Activated CD8-positive, alpha-beta T cell treated with anti-CD3 and anti-CD28 coated beads for 36 hours (primary cell): ENCODE data around the gene BICC1. TPM values are rescaled to one million over a fixed set of nuclear protein-coding genes. Genes with fewer than 3 reads are reported as not detected.

ENCODE experiments used
- ATAC-seq: fragments of 200-7000 bp; cut with Tn5 transposase; one replicate; pipeline ENCODE4 v1.10.0; 2021; ENCODE audit warnings: mild to moderate bottlenecking, moderate library complexity
- CTCF ChIA-PET: fragments of 350-600 bp; sonication (Branson Sonifier 250); formaldehyde crosslinking; loops from one replicate; lab custom pipeline; 2021; ENCODE audit warnings: antibody characterized with exemption; lab: Charles Lee
- POLR2A ChIA-PET: fragments of 350-600 bp; sonication (Branson Sonifier 250); formaldehyde crosslinking; loops from one replicate; lab custom pipeline; 2021; ENCODE audit warnings: antibody characterized with exemption; lab: Charles Lee
- DNase-seq: peaks from one replicate; pipeline ENCODE4 v3.0.0-alpha.2; 2020
- H3K27ac Mint-ChIP-seq: one replicate; pipeline ENCODE4 v1.8.0; 2021; ENCODE audit warnings: mild to moderate bottlenecking, mixed read lengths
- H3K27me3 Mint-ChIP-seq: one replicate; pipeline ENCODE4 v1.8.0; 2021; ENCODE audit warnings: mixed read lengths
- H3K36me3 Mint-ChIP-seq: one replicate; pipeline ENCODE4 v1.8.0; 2021; ENCODE audit warnings: low read depth, mixed read lengths
- H3K4me1 Mint-ChIP-seq: one replicate; pipeline ENCODE4 v1.8.0; 2021; ENCODE audit warnings: low read depth, mixed read lengths
- H3K4me3 Mint-ChIP-seq: one replicate; pipeline ENCODE4 v1.8.0; 2021; ENCODE audit warnings: mild to moderate bottlenecking, moderate library complexity, mixed read lengths
- H3K9me3 Mint-ChIP-seq: one replicate; pipeline ENCODE4 v1.8.0; 2021; ENCODE audit warnings: mixed read lengths
- CTCF ChIP-seq: fragments of 200-600 bp; IDR thresholded peaks from one replicate; pipeline ENCODE4 v1.8.0; 2022; ENCODE audit warnings: antibody characterized with exemption, mild to moderate bottlenecking
- intact Hi-C: fragments of 100-400 bp; cut with micrococcal nuclease; formaldehyde crosslinking; loops from one replicate; pipeline ENCODE4 v1.10.0; 2022
- total RNA-seq, 2 experiments: library from RNA; stranded (reverse); gene quantifications; one replicate each; pipeline ENCODE4 v1.2.3, GENCODE V29; 2021

BICC1 gene
- total RNA-seq, 2 experiments from 2014 or later = not detected

- no peak overlapping the region for H3K4me3 Mint-ChIP-seq
- no peak for TF ChIP-seq CTCF
- ATAC-seq = no peak
- no peak for DNase-seq
- no peaks in the 10 kb centered on the region for H3K4me1 Mint-ChIP-seq
- ChIA-PET CTCF (no interaction called here), POLR2A (no interaction called here)
- intact Hi-C loops = no loop called here
- no peaks in the 10 kb centered on the region for H3K36me3 Mint-ChIP-seq
- H3K9me3 Mint-ChIP-seq = no peaks in the 10 kb centered on the region
- peaks cover 3% of the 10 kb centered on the region for H3K27me3 Mint-ChIP-seq
- H3K27ac Mint-ChIP-seq = no peak overlapping the region
Measured at GRCh38 chr10:58843760-58844159, 331.1 kb downstream of the BICC1 start.

GRCh38 chr10:58844680-58845079 lies 332.0 kb downstream of the BICC1 start:
- TF ChIP-seq CTCF = no peak
- H3K36me3 Mint-ChIP-seq = no peaks in the 10 kb centered on the region
- CTCF ChIA-PET = no interaction called here
- intact Hi-C loops = no loop called here
- no peak overlapping the region for H3K4me3 Mint-ChIP-seq
- no peaks in the 10 kb centered on the region for H3K4me1 Mint-ChIP-seq
- POLR2A ChIA-PET = no interaction called here
- peaks cover 3% of the 10 kb centered on the region for H3K27me3 Mint-ChIP-seq
- H3K9me3 Mint-ChIP-seq = no peaks in the 10 kb centered on the region
- H3K27ac Mint-ChIP-seq = no peak overlapping the region
- ATAC-seq (no peak), DNase-seq (no peak)

GRCh38 chr10:58846856-58847255 lies 334.2 kb downstream of the BICC1 start:
- no peak overlapping the region for H3K4me3 Mint-ChIP-seq
- ChIA-PET CTCF (no interaction called here), POLR2A (interaction anchor here (0.6 kb wide), 1 partner anchor 1797 kb away, joined by 3 read pairs; no protein-coding TSS in a partner anchor)
- intact Hi-C loops = no loop called here
- TF ChIP-seq CTCF = no peak
- H3K27me3 Mint-ChIP-seq = peaks cover 2% of the 10 kb centered on the region
- DNase-seq = no peak
- no peaks in the 10 kb centered on the region for H3K9me3 Mint-ChIP-seq
- no peak overlapping the region for H3K27ac Mint-ChIP-seq
- H3K4me1 Mint-ChIP-seq = no peaks in the 10 kb centered on the region
- H3K36me3 Mint-ChIP-seq = no peaks in the 10 kb centered on the region
- ATAC-seq = no peak

- H3K9me3 Mint-ChIP-seq = no peaks in the 10 kb centered on the region
- H3K4me3 Mint-ChIP-seq = no peak overlapping the region
- TF ChIP-seq CTCF = no peak
- POLR2A ChIA-PET = no interaction called here
- no peak for ATAC-seq
- H3K36me3 Mint-ChIP-seq = no peaks in the 10 kb centered on the region
- no peak for DNase-seq
- H3K27me3 Mint-ChIP-seq = no peaks in the 10 kb centered on the region
- no peaks in the 10 kb centered on the region for H3K4me1 Mint-ChIP-seq
- no peak overlapping the region for H3K27ac Mint-ChIP-seq
- CTCF ChIA-PET = no interaction called here
- intact Hi-C loops = no loop called here
Measured at GRCh38 chr10:58851606-58852005, 338.9 kb downstream of the BICC1 start.

GRCh38 chr10:58853668-58854067 lies 341.0 kb downstream of the BICC1 start:
- DNase-seq (no peak), ATAC-seq (no peak)
- intact Hi-C loops = no loop called here
- no peaks in the 10 kb centered on the region for H3K4me1 Mint-ChIP-seq
- POLR2A ChIA-PET = no interaction called here
- no peak for TF ChIP-seq CTCF
- H3K9me3 Mint-ChIP-seq = no peaks in the 10 kb centered on the region
- H3K27me3 Mint-ChIP-seq = no peaks in the 10 kb centered on the region
- no peak overlapping the region for H3K4me3 Mint-ChIP-seq
- no peaks in the 10 kb centered on the region for H3K36me3 Mint-ChIP-seq
- H3K27ac Mint-ChIP-seq = no peak overlapping the region
- CTCF ChIA-PET = no interaction called here
